ENCODE data around the gene ZNF580.

Gene ZNF580

GRCh38 chr19:55690769-55691545 lies 50.2 kb downstream of the ZNF580 start:
- DNase-seq (ENCODE audit: low read depth in 2 of 2) = no peak

DNA sequence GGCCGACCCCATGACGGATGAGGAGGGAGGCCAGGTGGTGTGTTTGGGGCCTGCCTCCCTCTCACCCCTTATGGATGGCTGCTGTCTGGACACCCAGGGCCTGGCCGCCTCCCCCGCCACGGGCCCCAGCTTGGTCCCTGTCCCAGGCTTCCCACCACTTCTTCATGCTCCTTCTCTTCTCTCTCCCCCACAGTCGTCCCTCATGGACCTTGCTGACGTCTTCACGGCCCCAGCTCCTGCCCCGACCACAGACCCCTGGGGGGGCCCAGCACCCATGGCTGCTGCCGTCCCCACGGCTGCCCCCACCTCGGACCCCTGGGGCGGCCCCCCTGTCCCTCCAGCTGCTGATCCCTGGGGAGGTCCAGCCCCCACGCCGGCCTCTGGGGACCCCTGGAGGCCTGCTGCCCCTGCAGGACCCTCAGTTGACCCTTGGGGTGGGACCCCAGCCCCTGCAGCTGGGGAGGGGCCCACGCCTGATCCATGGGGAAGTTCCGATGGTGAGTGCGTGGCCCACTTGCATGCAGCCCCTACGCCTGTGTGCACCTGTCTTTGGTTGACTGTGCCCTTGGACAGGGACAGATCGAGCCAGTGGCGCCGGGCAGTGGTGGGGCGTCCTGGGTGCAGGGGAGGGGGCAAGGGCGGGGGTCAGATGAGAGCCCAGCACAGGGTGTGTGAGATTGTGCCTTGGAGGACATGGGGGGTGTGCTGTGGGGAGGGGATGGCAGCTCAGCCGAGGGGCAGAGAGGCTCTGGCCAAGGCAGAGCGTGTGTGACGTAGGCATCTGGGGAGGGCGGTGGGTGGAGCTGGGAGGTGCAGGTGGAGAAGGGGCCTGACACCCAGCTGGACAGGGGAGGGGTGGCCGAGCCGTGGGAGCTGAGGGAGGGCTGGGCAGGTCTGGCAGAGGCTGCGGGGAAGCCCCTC lies 51.0 kb downstream of the ZNF580 start:
- no peak for DNase-seq (ENCODE audit: low read depth in 2 of 2)

GRCh38 chr19:55692681-55693081 lies 51.9 kb downstream of the ZNF580 start:
- no peak for DNase-seq (ENCODE audit: low read depth in 2 of 2)

All from fibroblast of skin of left biceps (primary cell).